ENCODE data around the gene SAC3D1. TPM values are rescaled to one million over a fixed set of nuclear protein-coding genes. Genes with fewer than 3 reads are reported as not detected.

Gene SAC3D1
- polyA plus RNA-seq, 3 donors: 4.4 to 14.1 (median 6.7) TPM

DNA sequence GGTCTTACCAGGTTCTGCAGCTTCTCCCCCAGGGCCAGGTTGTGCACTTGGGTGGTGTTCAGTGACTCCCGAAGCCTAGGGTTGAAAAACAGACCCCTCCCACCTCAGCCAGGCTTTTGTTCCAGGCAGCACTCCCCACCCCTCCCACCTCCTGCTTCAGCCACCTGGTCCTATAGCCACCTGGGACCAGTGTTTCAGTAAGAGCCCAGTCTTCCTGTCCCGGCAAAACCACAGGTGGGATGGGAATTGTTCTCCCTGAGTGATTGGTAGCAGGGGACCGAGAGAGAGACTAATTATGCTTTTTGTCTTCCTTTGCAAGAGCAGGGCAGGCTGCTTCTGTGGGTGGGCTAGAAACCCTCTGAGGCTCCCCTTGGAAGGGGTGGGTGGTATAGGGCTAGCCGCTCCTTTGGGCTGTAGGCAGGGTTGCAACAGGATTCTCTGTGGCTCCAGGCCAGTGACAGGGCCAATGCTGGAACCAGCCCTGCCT, 25.8 kb downstream of the SAC3D1 start:
- H3K9ac ChIP-seq (ENCODE audit: insufficient read depth, low read length, poor library complexity, severe bottlenecking): no peak overlapping the region

DNA sequence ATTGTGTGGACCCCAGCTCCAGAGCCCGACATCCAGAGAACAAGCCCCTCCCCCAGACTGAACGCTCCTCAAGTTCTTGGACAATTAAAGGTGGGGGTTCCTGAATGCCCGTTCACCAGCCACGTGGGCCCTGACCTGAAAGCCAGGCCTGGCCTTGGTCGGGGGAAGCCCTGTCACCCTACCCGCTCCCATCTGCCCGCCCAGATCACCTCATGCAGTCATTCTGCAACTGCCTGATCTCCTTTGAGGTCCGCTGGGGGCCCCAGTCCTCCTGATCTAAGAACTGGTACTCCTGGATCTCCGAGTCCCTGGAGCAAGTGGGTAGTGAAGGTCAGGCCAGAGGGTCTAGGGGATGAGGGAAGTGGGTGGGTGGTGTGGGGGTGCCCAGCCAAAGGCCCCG, 26.4 kb downstream of the SAC3D1 start:
- 97% methylated on average over 10 of the region's 10 CpGs for WGBS (ENCODE audit: insufficient coverage)
- H3K27me3 Mint-ChIP-seq (ENCODE audit: low read depth in 3 of 3): peaks cover 0 to 6% (median 2%) of the 10 kb centered on the region in 3 donors
- no peak overlapping the region for H3K27ac ChIP-seq (ENCODE audit: low read depth in 1 of 2, low read length in 2 of 2)
- no peaks in the 10 kb centered on the region for H3K4me1 ChIP-seq (ENCODE audit: control insufficient read depth in 1 of 2, insufficient read depth in 2 of 2, low read length in 2 of 2)
- H3K27ac Mint-ChIP-seq: no peak overlapping the region
- DNase-seq: no peak
- H3K9me3 ChIP-seq (replicated peaks in 1 of 2; ENCODE audit: control insufficient read depth in 1 of 2, insufficient read depth in 1 of 2, low read length in 2 of 2): no peaks in the 10 kb centered on the region
- no peaks in the 10 kb centered on the region for H3K36me3 ChIP-seq (replicated peaks in 1 of 2; ENCODE audit: control insufficient read depth in 1 of 2, insufficient read depth in 2 of 2, low read length in 2 of 2)
- no peak for TF ChIP-seq CTCF (IDR thresholded peaks at IDR 0.05)
- H3K79me2 ChIP-seq (ENCODE audit: insufficient read depth, low read length): no peaks in the 10 kb centered on the region
- H3K36me3 Mint-ChIP-seq: no peaks in the 10 kb centered on the region
- H3K4me3 Mint-ChIP-seq: no peak overlapping the region
- H3K27me3 ChIP-seq (ENCODE audit: control insufficient read depth in 2 of 2, insufficient read depth in 2 of 2, low read length in 2 of 2): no peaks in the 10 kb centered on the region
- H3K9me3 Mint-ChIP-seq: no peaks in the 10 kb centered on the region
- peaks cover 8% of the 10 kb centered on the region for H3K4me1 Mint-ChIP-seq
- H2AFZ ChIP-seq (ENCODE audit: insufficient read depth, low read depth, low read length, poor library complexity, severe bottlenecking): no peak overlapping the region
- H3K9ac ChIP-seq (ENCODE audit: insufficient read depth, low read length, poor library complexity, severe bottlenecking): no peak overlapping the region
- no peak overlapping the region for H3K4me3 ChIP-seq (replicated peaks in 1 of 3; ENCODE audit: low read depth in 2 of 3, low read length in 3 of 3)
- H3K4me2 ChIP-seq (replicated peaks; ENCODE audit: extremely low read depth, low read length, poor library complexity, severe bottlenecking): no peak overlapping the region
- intact Hi-C loops (cut with micrococcal nuclease): no loop called here
- no peaks in the 10 kb centered on the region for H4K20me1 ChIP-seq (ENCODE audit: insufficient read depth, low read length)

More for the DNA sequence above, 25.8 kb downstream of the SAC3D1 start:
- H3K27me3 Mint-ChIP-seq (ENCODE audit: low read depth in 3 of 3): peaks cover 3 to 6% (median 4%) of the 10 kb centered on the region in 3 donors
- no peak overlapping the region for H3K27ac Mint-ChIP-seq
- Histone ChIP-seq H3K27ac (ENCODE audit: low read depth in 1 of 2, low read length in 2 of 2) (no peak overlapping the region), H3K4me2 (replicated peaks; ENCODE audit: extremely low read depth, low read length, poor library complexity, severe bottlenecking) (no peak overlapping the region), H3K9me3 (replicated peaks in 1 of 2; ENCODE audit: control insufficient read depth in 1 of 2, insufficient read depth in 1 of 2, low read length in 2 of 2) (no peaks in the 10 kb centered on the region), H2AFZ (ENCODE audit: insufficient read depth, low read depth, low read length, poor library complexity, severe bottlenecking) (no peak overlapping the region), H3K4me3 (replicated peaks in 1 of 3; ENCODE audit: low read depth in 2 of 3, low read length in 3 of 3) (no peak overlapping the region), H3K27me3 (ENCODE audit: control insufficient read depth in 2 of 2, insufficient read depth in 2 of 2, low read length in 2 of 2) (no peaks in the 10 kb centered on the region), H3K36me3 (replicated peaks in 1 of 2; ENCODE audit: control insufficient read depth in 1 of 2, insufficient read depth in 2 of 2, low read length in 2 of 2) (no peaks in the 10 kb centered on the region), H3K4me1 (ENCODE audit: control insufficient read depth in 1 of 2, insufficient read depth in 2 of 2, low read length in 2 of 2) (peaks cover 5 to 6% of the 10 kb centered on the region in 2 donors), H4K20me1 (ENCODE audit: insufficient read depth, low read length) (no peaks in the 10 kb centered on the region), H3K79me2 (ENCODE audit: insufficient read depth, low read length) (no peaks in the 10 kb centered on the region)
- TF ChIP-seq CTCF (IDR thresholded peaks at IDR 0.05): no peak
- 100% methylated on average over 3 of the region's 4 CpGs for WGBS (ENCODE audit: insufficient coverage)
- no peak overlapping the region for H3K4me3 Mint-ChIP-seq
- peaks cover 14% of the 10 kb centered on the region for H3K4me1 Mint-ChIP-seq
- no peak for DNase-seq
- intact Hi-C loops (cut with micrococcal nuclease): no loop called here
- no peaks in the 10 kb centered on the region for H3K36me3 Mint-ChIP-seq
- H3K9me3 Mint-ChIP-seq: no peaks in the 10 kb centered on the region
